HepG2 (cell line): ENCODE results near the gene ACTN4. TPM values are rescaled to one million over a fixed set of nuclear protein-coding genes. Genes with fewer than 3 reads are reported as not detected.

Experiments used
- ADNP ChIP-seq: sonication (generic); formaldehyde crosslinking; IDR thresholded peaks from 2 replicates; pipeline ENCODE4 v1.4.0; 2020; ENCODE audit warnings: missing genetic modification reagents
- ATF6 ChIP-seq: sonication (generic); formaldehyde crosslinking; conservative IDR thresholded peaks from 2 replicates; pipeline ENCODE4 v1.4.0; 2020; ENCODE audit warnings: missing genetic modification reagents
- EP300 ChIP-seq, 3 experiments: sonication (generic) in 1 of 3; formaldehyde crosslinking in 1 of 3; IDR thresholded peaks; 2 replicates each; pipeline versions ENCODE4 v1.5.1 to v1.6.1; 2011 to 2020; ENCODE audit warnings: low read depth in 2 of 3, low read length in 2 of 3, borderline replicate concordance in 1 of 3, improper control_type of control experiment in 1 of 3, mild to moderate bottlenecking in 1 of 3, missing genetic modification reagents in 1 of 3, moderate library complexity in 1 of 3
- GABPA ChIP-seq, 2 experiments: IDR thresholded peaks; 2 replicates each; pipeline ENCODE4 v1.6.1; 2011 to 2016; ENCODE audit warnings: low read depth in 2 of 2, low read length in 1 of 2, missing biosample characterization in 1 of 2, missing genetic modification characterization in 1 of 2
- HIVEP1 ChIP-seq: sonication (generic); formaldehyde crosslinking; IDR thresholded peaks from 2 replicates; pipeline ENCODE4 v1.4.0; 2020; ENCODE audit warnings: mild to moderate bottlenecking, missing genetic modification reagents
- HOXD1 ChIP-seq: sonication (generic); formaldehyde crosslinking; IDR thresholded peaks from 2 replicates; pipeline ENCODE4 v1.5.0; 2020; ENCODE audit warnings: missing genetic modification reagents
- JUND ChIP-seq: sonication (generic); formaldehyde crosslinking; IDR thresholded peaks from 2 replicates; pipeline ENCODE4 v1.8.0; 2022; ENCODE audit warnings: mild to moderate bottlenecking, missing genetic modification reagents
- KDM3A ChIP-seq: IDR thresholded peaks from 2 replicates; pipeline ENCODE4 v1.6.1; 2018; ENCODE audit warnings: low read depth, missing compliant biosample characterization
- PPARG ChIP-seq: conservative IDR thresholded peaks from 2 replicates; pipeline ENCODE4 v1.6.1; 2016; ENCODE audit warnings: missing biosample characterization, missing genetic modification reagents
- PRMT3 ChIP-seq: sonication (generic); formaldehyde crosslinking; IDR thresholded peaks from 2 replicates; pipeline ENCODE4 v1.8.1; 2022; ENCODE audit warnings: low read depth, mild to moderate bottlenecking, moderate library complexity, missing genetic modification reagents, borderline replicate concordance
- SNAPC2 ChIP-seq: sonication (generic); formaldehyde crosslinking; IDR thresholded peaks from 2 replicates; pipeline ENCODE4 v1.8.1; 2022; ENCODE audit warnings: mild to moderate bottlenecking, missing genetic modification reagents
- TRIM24 ChIP-seq: sonication (generic); formaldehyde crosslinking; IDR thresholded peaks from 2 replicates; pipeline ENCODE4 v1.8.0; 2022; ENCODE audit warnings: mild to moderate bottlenecking, missing genetic modification reagents
- U2AF1 ChIP-seq: fragments of 200-400 bp; formaldehyde crosslinking; optimal IDR thresholded peaks from 2 replicates; pipeline ENCODE3; 2017; ENCODE audit warnings: mild to moderate bottlenecking, low read depth, low read length
- ZNF12 ChIP-seq: sonication (generic); formaldehyde crosslinking; IDR thresholded peaks from 2 replicates; pipeline ENCODE4 v1.5.0; 2020; ENCODE audit warnings: missing genetic modification reagents
- ZNF230 ChIP-seq: sonication (generic); formaldehyde crosslinking; IDR thresholded peaks from 2 replicates; pipeline ENCODE4 v1.4.0; 2020; ENCODE audit warnings: mild to moderate bottlenecking, missing genetic modification reagents
- polyA plus RNA-seq, 8 experiments: library from polyadenylated mRNA; depleted of rRNA in 3 of 8; stranded (reverse) in 7 of 8; unstranded in 1 of 8; fragments of >200 nt; fragmentation: Illumina TruSeq in 4 of 8; extraction: Trizol in 4 of 8; gene quantifications; 2 replicates each; pipeline versions ENCODE4 v1.2.1 to v1.2.3, GENCODE V29; 2011 to 2016; ENCODE audit warnings: low read depth in 4 of 8, missing spikeins in 1 of 8, mixed read lengths in 1 of 8; ENCODE audit not compliant: insufficient read depth in 1 of 8
- total RNA-seq, 5 experiments: library from RNA; depleted of rRNA; stranded (reverse); fragments of >200 nt; fragmentation: Illumina TruSeq; extraction: Trizol; gene quantifications; 2 replicates each; pipeline ENCODE4 v1.2.3, GENCODE V29; 2016; ENCODE audit warnings: low read depth in 1 of 5
- TF ChIP-seq, protein P1 (sequence below): fragments of 450-650 bp; IDR thresholded peaks from 2 replicates; pipeline ENCODE4 v1.6.1; 2016
- TF ChIP-seq, protein P2 (sequence below): sonication (generic); formaldehyde crosslinking; IDR thresholded peaks from 2 replicates; pipeline ENCODE4 v1.4.0; 2020; ENCODE audit warnings: mild to moderate bottlenecking, missing genetic modification reagents

The ACTN4 gene
- total and polyA plus RNA-seq, 2 of the 13 experiments (the other 11 are each of a cell fraction or from before 2014, with no cell fraction given): 171 to 192 TPM

DNA sequence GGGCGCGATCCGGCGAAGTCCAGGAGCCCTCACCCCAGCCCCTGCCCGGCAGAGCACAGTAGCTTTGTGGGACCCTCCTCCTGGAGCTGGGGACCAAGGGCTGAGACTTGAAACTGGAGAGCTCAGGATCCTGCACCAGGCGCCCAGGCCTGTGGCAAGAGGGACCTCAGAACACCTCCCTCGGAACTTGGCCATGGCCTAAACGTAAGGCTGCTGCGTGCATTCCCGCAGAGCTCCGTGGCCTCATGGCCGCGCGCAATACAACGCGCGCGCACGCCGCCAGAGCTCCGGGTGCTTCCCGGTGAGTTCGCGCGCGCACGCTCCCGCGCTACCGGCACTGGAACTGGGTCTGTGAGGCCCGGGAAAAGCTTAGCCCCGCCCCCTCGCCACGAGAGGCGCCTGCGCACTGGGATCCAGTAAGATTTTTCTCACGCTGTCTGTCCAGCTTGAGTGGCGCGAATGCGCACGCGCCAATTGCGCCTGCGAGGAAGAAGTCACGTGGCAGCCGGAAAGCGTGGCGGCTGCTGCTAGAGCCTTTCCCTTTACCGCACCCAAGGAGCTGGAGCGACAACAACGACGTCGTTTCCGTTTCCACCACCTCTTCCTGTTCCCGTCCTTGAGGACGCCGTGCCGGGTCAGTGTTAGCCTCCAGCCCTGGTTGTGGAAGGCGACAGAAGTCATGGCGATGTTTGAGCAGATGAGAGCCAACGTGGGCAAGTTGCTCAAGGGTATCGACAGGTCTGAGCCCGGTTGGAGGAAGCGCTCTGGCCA lies 28.7 kb upstream of the ACTN4 start, which contains the start of gene EIF3K (continued):
- TF ChIP-seq, protein P1, sequence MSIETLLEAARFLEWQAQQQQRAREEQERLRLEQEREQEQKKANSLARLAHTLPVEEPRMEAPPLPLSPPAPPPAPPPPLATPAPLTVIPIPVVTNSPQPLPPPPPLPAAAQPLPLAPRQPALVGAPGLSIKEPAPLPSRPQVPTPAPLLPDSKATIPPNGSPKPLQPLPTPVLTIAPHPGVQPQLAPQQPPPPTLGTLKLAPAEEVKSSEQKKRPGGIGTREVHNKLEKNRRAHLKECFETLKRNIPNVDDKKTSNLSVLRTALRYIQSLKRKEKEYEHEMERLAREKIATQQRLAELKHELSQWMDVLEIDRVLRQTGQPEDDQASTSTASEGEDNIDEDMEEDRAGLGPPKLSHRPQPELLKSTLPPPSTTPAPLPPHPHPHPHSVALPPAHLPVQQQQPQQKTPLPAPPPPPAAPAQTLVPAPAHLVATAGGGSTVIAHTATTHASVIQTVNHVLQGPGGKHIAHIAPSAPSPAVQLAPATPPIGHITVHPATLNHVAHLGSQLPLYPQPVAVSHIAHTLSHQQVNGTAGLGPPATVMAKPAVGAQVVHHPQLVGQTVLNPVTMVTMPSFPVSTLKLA: peak; percentile 99
- TF ChIP-seq GABPA (IDR thresholded peaks at IDR 0.05; ENCODE audit: low read depth, low read length) (peak; percentile 95), GABPA (CRISPR knock-in tag; IDR thresholded peaks at IDR 0.05; ENCODE audit: low read depth) (peak; percentile 99), ZNF12 (CRISPR knock-in tag) (no peak), TRIM24 (CRISPR knock-in tag) (no peak), KDM3A (CRISPR knock-in tag) (no peak; the same call in none of the 2 replicates), ZNF230 (CRISPR knock-in tag) (no peak), ADNP (no peak), SNAPC2 (CRISPR knock-in tag) (0 out of 2 replicates have a peak, but pooled peaks have one; percentile 66), U2AF1 (peak; percentile 65), HOXD1 (CRISPR knock-in tag) (no peak), PPARG (CRISPR knock-in tag) (no peak), EP300 (IDR thresholded peaks at IDR 0.05; ENCODE audit: low read depth in 2 of 2, low read length in 2 of 2) (no peak), EP300 (CRISPR knock-in tag; IDR thresholded peaks at IDR 0.05; ENCODE audit: borderline replicate concordance) (no peak), JUND (no peak), HIVEP1 (CRISPR knock-in tag) (0 out of 2 replicates have a peak, but pooled peaks have one; percentile 38), ATF6 (no peak), PRMT3 (CRISPR knock-in tag) (no peak)
- TF ChIP-seq, protein P2, sequence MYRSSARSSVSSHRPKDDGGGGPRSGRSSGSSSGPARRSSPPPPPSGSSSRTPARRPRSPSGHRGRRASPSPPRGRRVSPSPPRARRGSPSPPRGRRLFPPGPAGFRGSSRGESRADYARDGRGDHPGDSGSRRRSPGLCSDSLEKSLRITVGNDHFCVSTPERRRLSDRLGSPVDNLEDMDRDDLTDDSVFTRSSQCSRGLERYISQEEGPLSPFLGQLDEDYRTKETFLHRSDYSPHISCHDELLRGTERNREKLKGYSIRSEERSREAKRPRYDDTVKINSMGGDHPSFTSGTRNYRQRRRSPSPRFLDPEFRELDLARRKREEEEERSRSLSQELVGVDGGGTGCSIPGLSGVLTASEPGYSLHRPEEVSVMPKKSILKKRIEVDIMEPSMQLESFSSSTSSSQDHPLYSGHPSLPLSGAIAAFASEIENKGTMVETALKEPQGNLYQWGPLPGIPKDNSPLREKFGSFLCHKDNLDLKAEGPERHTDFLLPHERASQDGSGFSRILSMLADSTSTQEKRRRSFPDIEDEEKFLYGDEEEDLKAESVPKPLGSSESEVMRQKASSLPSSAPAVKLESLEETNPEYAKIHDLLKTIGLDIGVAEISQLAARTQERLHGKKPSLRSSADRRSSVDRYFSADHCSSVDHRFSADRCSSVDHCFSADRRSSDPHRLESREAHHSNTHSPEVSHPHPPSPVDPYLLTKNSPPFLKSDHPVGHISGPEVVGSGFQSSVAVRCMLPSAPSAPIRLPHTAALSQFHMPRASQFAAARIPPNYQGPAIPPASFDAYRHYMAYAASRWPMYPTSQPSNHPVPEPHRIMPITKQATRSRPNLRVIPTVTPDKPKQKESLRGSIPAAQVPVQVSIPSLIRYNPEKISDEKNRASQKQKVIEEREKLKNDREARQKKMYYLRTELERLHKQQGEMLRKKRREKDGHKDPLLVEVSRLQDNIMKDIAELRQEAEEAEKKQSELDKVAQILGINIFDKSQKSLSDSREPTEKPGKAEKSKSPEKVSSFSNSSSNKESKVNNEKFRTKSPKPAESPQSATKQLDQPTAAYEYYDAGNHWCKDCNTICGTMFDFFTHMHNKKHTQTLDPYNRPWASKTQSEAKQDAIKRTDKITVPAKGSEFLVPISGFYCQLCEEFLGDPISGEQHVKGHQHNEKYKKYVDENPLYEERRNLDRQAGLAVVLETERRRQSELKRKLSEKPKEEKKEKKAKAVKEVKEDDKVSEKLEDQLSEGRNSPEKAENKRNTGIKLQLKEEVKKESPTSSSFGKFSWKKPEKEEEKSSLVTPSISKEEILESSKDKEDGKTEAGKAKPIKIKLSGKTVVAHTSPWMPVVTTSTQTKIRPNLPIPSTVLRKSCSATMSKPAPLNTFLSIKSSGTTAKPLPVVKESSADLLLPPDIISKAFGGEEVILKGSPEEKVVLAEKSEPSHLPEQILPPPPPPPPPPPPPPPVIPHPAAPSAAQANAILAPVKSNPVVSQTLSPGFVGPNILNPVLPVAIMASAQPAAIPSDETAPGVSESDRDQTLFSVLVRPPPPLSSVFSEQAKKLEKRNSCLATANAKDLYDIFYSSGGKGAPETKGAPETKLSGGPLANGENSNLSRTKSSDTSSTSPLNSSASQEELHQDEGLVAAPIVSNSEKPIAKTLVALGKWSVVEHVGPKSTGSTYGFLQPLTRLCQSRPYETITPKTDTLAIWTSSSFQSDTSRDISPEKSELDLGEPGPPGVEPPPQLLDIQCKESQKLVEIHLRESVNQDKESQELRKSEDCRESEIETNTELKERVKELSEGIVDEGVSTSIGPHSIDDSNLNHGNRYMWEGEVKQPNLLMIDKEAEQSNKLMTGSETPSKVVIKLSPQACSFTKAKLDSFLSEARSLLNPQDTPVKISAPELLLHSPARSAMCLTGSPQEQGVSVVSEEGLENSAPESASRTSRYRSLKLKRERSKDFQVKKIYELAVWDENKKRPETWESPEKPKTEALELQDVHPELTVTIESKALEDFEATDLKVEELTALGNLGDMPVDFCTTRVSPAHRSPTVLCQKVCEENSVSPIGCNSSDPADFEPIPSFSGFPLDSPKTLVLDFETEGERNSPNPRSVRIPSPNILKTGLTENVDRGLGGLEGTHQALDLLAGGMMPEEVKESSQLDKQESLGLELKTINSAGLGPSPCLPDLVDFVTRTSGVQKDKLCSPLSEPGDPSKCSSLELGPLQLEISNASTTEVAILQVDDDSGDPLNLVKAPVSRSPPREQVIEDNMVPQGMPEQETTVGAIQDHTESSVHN (CRISPR knock-in tag): no peak
